ENCODE results near the gene BEST4.
"Not testable (repeated sequence)": the region's sequence is repeated elsewhere in the genome, so short reads cannot be mapped to it uniquely, and the experiment has no call there.

The BEST4 gene

DNA sequence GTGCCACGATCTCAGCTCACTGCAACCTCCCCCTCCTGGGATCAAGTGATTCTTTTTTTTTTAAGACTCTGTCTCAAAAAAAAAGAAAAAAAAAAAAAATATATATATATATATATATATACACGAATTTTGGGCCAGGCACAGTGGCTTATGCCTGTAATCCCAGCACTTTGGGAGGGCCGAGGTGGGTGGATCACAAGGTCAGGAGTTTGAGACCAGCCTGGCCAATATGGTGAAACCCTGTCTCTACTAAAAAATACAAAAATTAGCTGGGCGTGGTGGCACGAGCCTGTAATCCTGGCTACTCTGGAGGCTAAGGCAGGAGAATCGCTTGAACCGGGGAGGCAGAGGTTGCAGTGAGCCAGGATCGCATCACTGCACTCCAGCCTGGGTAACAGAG lies 9.9 kb upstream of the BEST4 start:
- not testable (repeated sequence) for H3K9ac ChIP-seq (ENCODE audit: low read depth, low read length, poor library complexity); H3K23ac ChIP-seq (ENCODE audit: low read depth, low read length, poor library complexity); H3K4ac ChIP-seq (ENCODE audit: low read length); H2BK5ac ChIP-seq (ENCODE audit: low read length); H3K27me3 ChIP-seq (ENCODE audit: control insufficient read depth in 3 of 3, insufficient read depth in 3 of 3, low read depth in 1 of 3, low read length in 3 of 3); DNase-seq (ENCODE audit: low spot score); H2AFZ ChIP-seq (ENCODE audit: low read length); H2BK120ac ChIP-seq (ENCODE audit: low read depth, low read length); H4K8ac ChIP-seq (ENCODE audit: low read depth, low read length); H3K4me2 ChIP-seq (ENCODE audit: insufficient read depth, low read length, poor library complexity, severe bottlenecking); H3K9me3 ChIP-seq (replicated peaks in 1 of 2; ENCODE audit: control insufficient read depth in 2 of 2, insufficient read depth in 1 of 2, low read depth in 1 of 2, low read length in 2 of 2); H4K91ac ChIP-seq (ENCODE audit: low read depth, low read length, poor library complexity); H2BK15ac ChIP-seq (ENCODE audit: low read length); H3K27ac ChIP-seq (replicated peaks; ENCODE audit: low read length); H3K14ac ChIP-seq (ENCODE audit: low read length); H3K4me3 ChIP-seq (ENCODE audit: low read length in 2 of 2); H3K18ac ChIP-seq (ENCODE audit: low read length); H2AK5ac ChIP-seq (ENCODE audit: low read depth, low read length); H3K36me3 ChIP-seq (replicated peaks in 1 of 2; ENCODE audit: control insufficient read depth in 2 of 2, insufficient read depth in 2 of 2, low read length in 2 of 2); H3K79me1 ChIP-seq (ENCODE audit: low read depth, low read length); H2BK12ac ChIP-seq (ENCODE audit: low read length)
- H3K4me1 ChIP-seq (ENCODE audit: control insufficient read depth in 2 of 2, insufficient read depth in 1 of 2, low read depth in 1 of 2, low read length in 2 of 2) = peaks cover 13 to 20% of the 10 kb centered on the region in 2 donors
- no CpG with 5 or more reads among the region's 8 CpGs for WGBS, 2 donors (ENCODE audit: extremely low coverage in 2 of 2, insufficient read length in 2 of 2, insufficient replicate concordance in 1 of 2)

DNA sequence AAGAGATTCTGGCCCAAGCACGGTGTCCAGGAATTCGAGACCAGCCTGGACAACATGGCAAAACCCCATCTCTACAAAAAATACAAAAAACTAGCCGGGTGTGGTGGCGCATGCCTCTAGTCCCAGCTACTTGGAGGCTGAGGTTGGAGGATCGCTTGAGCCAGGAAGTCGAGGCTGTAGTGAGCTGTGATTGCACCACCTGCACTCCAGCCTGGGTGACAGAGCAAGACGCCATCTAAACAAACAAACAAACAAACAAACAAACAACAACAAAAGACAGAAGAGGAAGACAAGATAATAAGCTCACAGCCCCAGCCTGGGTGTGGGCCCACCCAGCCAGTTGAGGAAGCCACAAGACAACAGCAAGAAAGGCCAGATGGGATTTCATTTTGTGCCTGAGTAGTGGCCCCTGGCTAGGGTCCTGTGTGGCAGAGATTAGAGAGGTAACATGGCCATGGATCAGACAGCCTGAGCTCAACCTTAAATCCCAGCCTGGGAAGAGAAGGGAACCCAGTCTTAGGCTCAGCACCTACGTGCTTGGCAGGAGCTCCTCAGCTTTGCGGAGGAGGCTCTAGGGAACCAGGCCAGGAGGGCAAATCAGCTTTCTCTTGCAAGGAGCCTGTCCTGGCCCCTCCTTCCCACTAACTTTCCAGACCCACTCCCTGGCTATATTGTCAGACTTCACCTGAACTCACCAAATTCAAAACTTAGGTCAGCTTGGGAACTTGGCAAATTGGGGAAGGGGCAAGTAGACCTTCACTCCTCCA lies 4.9 kb upstream of the BEST4 start:
- Histone ChIP-seq H3K4me1 (ENCODE audit: control insufficient read depth in 2 of 2, insufficient read depth in 1 of 2, low read depth in 1 of 2, low read length in 2 of 2) (peaks cover 2 to 5% of the 10 kb centered on the region in 2 donors), H4K8ac (ENCODE audit: low read depth, low read length) (no peak overlapping the region), H3K23ac (ENCODE audit: low read depth, low read length, poor library complexity) (no peak overlapping the region), H3K36me3 (replicated peaks in 1 of 2; ENCODE audit: control insufficient read depth in 2 of 2, insufficient read depth in 2 of 2, low read length in 2 of 2) (no peaks in the 10 kb centered on the region), H2AFZ (ENCODE audit: low read length) (peak overlapping the region; percentile 63), H2AK5ac (ENCODE audit: low read depth, low read length) (peak overlapping the region; percentile 53), H2BK120ac (ENCODE audit: low read depth, low read length) (no peak overlapping the region), H3K27ac (replicated peaks; ENCODE audit: low read length) (no peak overlapping the region), H3K14ac (ENCODE audit: low read length) (no peak overlapping the region), H2BK12ac (ENCODE audit: low read length) (no peak overlapping the region), H2BK5ac (ENCODE audit: low read length) (no peak overlapping the region), H3K27me3 (ENCODE audit: control insufficient read depth in 3 of 3, insufficient read depth in 3 of 3, low read depth in 1 of 3, low read length in 3 of 3) (peaks cover 0 to 3% (median 0%) of the 10 kb centered on the region in 3 experiments), H3K4ac (ENCODE audit: low read length) (no peak overlapping the region), H3K18ac (ENCODE audit: low read length) (peak overlapping the region; percentile 2), H2BK15ac (ENCODE audit: low read length) (no peak overlapping the region), H4K91ac (ENCODE audit: low read depth, low read length, poor library complexity) (no peak overlapping the region), H3K9me3 (replicated peaks in 1 of 2; ENCODE audit: control insufficient read depth in 2 of 2, insufficient read depth in 1 of 2, low read depth in 1 of 2, low read length in 2 of 2) (no peaks in the 10 kb centered on the region), H3K4me2 (ENCODE audit: insufficient read depth, low read length, poor library complexity, severe bottlenecking) (no peak overlapping the region), H3K9ac (ENCODE audit: low read depth, low read length, poor library complexity) (no peak overlapping the region), H3K4me3 (ENCODE audit: low read length in 2 of 2) (no peak overlapping the region), H3K79me1 (ENCODE audit: low read depth, low read length) (no peaks in the 10 kb centered on the region)
- WGBS, 2 donors (ENCODE audit: extremely low coverage in 2 of 2, insufficient read length in 2 of 2, insufficient replicate concordance in 1 of 2) = no CpG with 5 or more reads among the region's 9 CpGs
- no peak for DNase-seq (ENCODE audit: low spot score)

DNA sequence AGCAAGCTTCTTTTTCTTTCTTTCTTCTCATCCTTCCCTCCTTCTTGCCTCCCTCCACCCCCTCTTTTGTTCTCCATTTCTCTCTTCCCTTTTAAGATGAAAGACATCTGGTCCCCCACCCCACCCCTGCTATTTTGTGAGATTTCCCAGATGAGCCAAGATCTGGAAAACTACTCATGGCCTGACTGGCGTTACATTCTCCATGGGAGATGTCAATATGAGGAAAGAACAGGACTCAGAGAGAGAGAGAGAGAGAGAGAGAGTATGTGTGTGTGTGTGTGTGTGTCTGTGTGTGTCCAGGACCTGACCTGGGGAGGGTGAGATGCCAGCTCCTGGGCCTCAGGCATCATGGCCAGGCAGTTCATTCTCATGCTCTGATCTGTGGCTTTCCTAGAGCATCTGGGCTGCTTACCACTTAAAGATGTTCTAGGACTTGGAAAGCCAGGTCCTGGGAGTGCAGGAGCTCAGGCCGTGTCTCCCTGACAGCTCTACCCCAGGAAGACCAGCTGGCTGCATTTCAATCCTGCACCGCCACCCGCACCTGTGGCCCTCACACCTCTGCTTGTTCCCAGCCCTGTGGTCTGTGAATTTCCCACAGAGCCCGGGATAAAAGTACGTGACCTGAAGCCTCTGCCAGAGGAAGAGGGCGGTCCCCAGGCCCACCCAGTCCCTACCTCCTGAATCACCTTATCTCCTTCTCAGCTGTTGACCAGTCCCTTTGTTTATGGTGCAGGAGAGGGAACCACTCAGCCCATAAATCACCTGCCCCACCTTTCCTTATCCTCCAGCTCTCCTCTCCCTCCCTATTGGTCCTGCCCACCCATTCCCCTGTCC lies 3.2 kb upstream of the BEST4 start:
- Histone ChIP-seq H3K4me3 (ENCODE audit: low read length in 2 of 2) (no peak overlapping the region), H3K79me1 (ENCODE audit: low read depth, low read length) (no peaks in the 10 kb centered on the region), H3K27me3 (ENCODE audit: control insufficient read depth in 3 of 3, insufficient read depth in 3 of 3, low read depth in 1 of 3, low read length in 3 of 3) (peaks cover 0 to 16% (median 3%) of the 10 kb centered on the region in 3 experiments), H2BK15ac (ENCODE audit: low read length) (peak overlapping the region; percentile 37), H3K4ac (ENCODE audit: low read length) (no peak overlapping the region), H2AFZ (ENCODE audit: low read length) (peak overlapping the region; percentile 2), H2BK120ac (ENCODE audit: low read depth, low read length) (peak overlapping the region; percentile 72), H2BK5ac (ENCODE audit: low read length) (peak overlapping the region; percentile 53), H4K8ac (ENCODE audit: low read depth, low read length) (peak overlapping the region; percentile 17), H3K14ac (ENCODE audit: low read length) (peak overlapping the region; percentile 38), H2BK12ac (ENCODE audit: low read length) (no peak overlapping the region), H3K27ac (replicated peaks; ENCODE audit: low read length) (no peak overlapping the region), H3K23ac (ENCODE audit: low read depth, low read length, poor library complexity) (no peak overlapping the region), H3K4me2 (ENCODE audit: insufficient read depth, low read length, poor library complexity, severe bottlenecking) (no peak overlapping the region), H3K9ac (ENCODE audit: low read depth, low read length, poor library complexity) (no peak overlapping the region), H3K18ac (ENCODE audit: low read length) (peak overlapping the region; percentile 48), H3K4me1 (ENCODE audit: control insufficient read depth in 2 of 2, insufficient read depth in 1 of 2, low read depth in 1 of 2, low read length in 2 of 2) (peaks cover 9 to 10% of the 10 kb centered on the region in 2 donors), H3K36me3 (replicated peaks in 1 of 2; ENCODE audit: control insufficient read depth in 2 of 2, insufficient read depth in 2 of 2, low read length in 2 of 2) (no peaks in the 10 kb centered on the region), H4K91ac (ENCODE audit: low read depth, low read length, poor library complexity) (no peak overlapping the region), H3K9me3 (replicated peaks in 1 of 2; ENCODE audit: control insufficient read depth in 2 of 2, insufficient read depth in 1 of 2, low read depth in 1 of 2, low read length in 2 of 2) (no peaks in the 10 kb centered on the region), H2AK5ac (ENCODE audit: low read depth, low read length) (peak overlapping the region; percentile 88)
- no peak for DNase-seq (ENCODE audit: low spot score)
- whole genome bisulfite sequencing, 2 donors (ENCODE audit: extremely low coverage in 2 of 2, insufficient read length in 2 of 2, insufficient replicate concordance in 1 of 2) = no CpG with 5 or more reads among the region's 7 CpGs

DNA sequence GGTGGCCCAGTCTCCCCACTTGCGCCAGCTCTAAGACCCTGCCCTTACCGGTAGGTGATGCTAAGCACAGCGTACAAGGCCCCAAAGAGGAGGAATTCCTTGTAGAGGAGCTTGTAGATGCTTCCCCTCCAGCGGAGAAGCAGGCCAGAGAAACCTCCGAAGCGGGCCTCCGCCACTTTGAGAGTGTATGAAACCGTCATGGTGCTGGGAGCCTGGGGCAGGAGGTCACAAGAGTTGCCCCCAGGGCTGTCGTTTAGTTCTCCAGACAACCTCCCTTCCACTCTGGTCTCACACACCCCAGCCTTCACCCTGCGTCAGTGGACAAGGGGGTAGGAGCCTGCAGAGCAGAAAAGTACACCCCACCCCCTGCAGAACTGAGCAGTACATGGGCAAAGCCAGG lies 464 bp downstream of the BEST4 start:
- Histone ChIP-seq H2AK5ac (ENCODE audit: low read depth, low read length) (peak overlapping the region; percentile 23), H3K36me3 (replicated peaks in 1 of 2; ENCODE audit: control insufficient read depth in 2 of 2, insufficient read depth in 2 of 2, low read length in 2 of 2) (peaks cover 0 to 1% of the 10 kb centered on the region in 2 donors), H2BK120ac (ENCODE audit: low read depth, low read length) (no peak overlapping the region), H3K14ac (ENCODE audit: low read length) (no peak overlapping the region), H3K18ac (ENCODE audit: low read length) (no peak overlapping the region), H2BK5ac (ENCODE audit: low read length) (no peak overlapping the region), H2AFZ (ENCODE audit: low read length) (peak overlapping the region; percentile 25), H3K27ac (replicated peaks; ENCODE audit: low read length) (no peak overlapping the region), H3K4me1 (ENCODE audit: control insufficient read depth in 2 of 2, insufficient read depth in 1 of 2, low read depth in 1 of 2, low read length in 2 of 2) (peaks cover 10 to 15% of the 10 kb centered on the region in 2 donors), H3K27me3 (ENCODE audit: control insufficient read depth in 3 of 3, insufficient read depth in 3 of 3, low read depth in 1 of 3, low read length in 3 of 3) (peaks cover 0 to 26% (median 3%) of the 10 kb centered on the region in 3 experiments), H3K4ac (ENCODE audit: low read length) (no peak overlapping the region), H3K4me2 (ENCODE audit: insufficient read depth, low read length, poor library complexity, severe bottlenecking) (no peak overlapping the region), H2BK15ac (ENCODE audit: low read length) (no peak overlapping the region), H3K79me1 (ENCODE audit: low read depth, low read length) (no peaks in the 10 kb centered on the region), H2BK12ac (ENCODE audit: low read length) (peak overlapping the region; percentile 82), H4K8ac (ENCODE audit: low read depth, low read length) (no peak overlapping the region), H3K4me3 (ENCODE audit: low read length in 2 of 2) (no peak overlapping the region), H3K9ac (ENCODE audit: low read depth, low read length, poor library complexity) (no peak overlapping the region), H4K91ac (ENCODE audit: low read depth, low read length, poor library complexity) (no peak overlapping the region), H3K9me3 (replicated peaks in 1 of 2; ENCODE audit: control insufficient read depth in 2 of 2, insufficient read depth in 1 of 2, low read depth in 1 of 2, low read length in 2 of 2) (no peaks in the 10 kb centered on the region), H3K23ac (ENCODE audit: low read depth, low read length, poor library complexity) (no peak overlapping the region)
- no CpG with 5 or more reads among the region's 10 CpGs for WGBS, 2 donors (ENCODE audit: extremely low coverage in 2 of 2, insufficient read length in 2 of 2, insufficient replicate concordance in 1 of 2)
- DNase-seq (ENCODE audit: low spot score) = no peak

Data from neuronal stem cell (in vitro differentiated cells).